ENCODE results near the gene RNASET2. TPM values are rescaled to one million over a fixed set of nuclear protein-coding genes. Genes with fewer than 3 reads are reported as not detected.

RNASET2 gene
- total RNA-seq, 1 donor from 2014 or later, result 28.9 TPM

DNA sequence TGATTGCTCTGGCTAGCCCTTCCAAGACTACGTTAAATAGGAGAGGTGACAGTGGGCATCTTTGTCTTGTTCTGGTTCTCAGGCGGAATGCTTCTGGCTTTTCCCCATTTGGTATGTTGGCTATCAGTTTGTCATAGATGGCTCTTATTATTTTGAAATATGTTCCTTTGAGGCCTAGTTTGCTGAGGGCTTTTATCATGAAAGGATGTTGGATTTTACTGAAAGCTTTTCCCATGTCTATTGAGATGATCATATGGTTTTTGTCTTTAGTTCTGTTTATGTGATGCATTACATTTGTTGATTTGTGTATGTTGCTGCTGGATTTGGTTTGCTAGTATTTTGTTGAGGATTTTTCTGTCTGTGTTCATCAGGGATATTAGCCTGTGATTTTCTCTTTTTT lies 9.9 kb upstream of the RNASET2 start:
- Mint-ChIP-seq H3K9me3 (peaks cover 44% of the 10 kb centered on the region), H3K36me3 (peaks cover 38% of the 10 kb centered on the region)

DNA sequence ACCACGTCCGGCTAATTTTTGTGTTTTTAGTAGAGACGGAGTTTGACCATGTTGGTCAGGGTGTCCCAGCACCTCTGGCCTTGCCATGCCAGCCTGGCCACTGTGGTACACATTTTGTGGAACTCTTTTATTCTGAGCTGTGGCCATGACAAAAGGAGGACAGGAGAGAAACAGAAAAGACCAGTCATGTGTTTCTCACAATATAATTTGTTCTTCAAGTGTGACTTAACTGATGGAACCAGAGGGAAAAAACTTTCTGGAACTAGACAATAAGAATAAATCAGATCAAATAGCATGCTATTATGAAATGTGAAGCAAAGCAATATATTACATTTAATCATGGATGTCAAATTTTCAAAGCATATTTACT lies 4.2 kb upstream of the RNASET2 start:
- peaks cover 11% of the 10 kb centered on the region for H3K36me3 Mint-ChIP-seq
- no peak overlapping the region for H3K27ac Mint-ChIP-seq
- Histone ChIP-seq H3K4me3 (no peak overlapping the region), H3K9ac (no peak overlapping the region), H3K27ac (no peak overlapping the region), H3K27me3 (peaks cover 3% of the 10 kb centered on the region), H3K9me3 (ENCODE audit: low read depth) (peaks cover 6% of the 10 kb centered on the region), H4K20me1 (ENCODE audit: low read depth) (no peaks in the 10 kb centered on the region), H3F3A (ENCODE audit: low read depth) (peaks cover 11% of the 10 kb centered on the region), H3K79me2 (ENCODE audit: low read depth) (peaks cover 3% of the 10 kb centered on the region), H3K36me3 (no peaks in the 10 kb centered on the region), H3K4me1 (peaks cover 22% of the 10 kb centered on the region), H3K4me2 (no peak overlapping the region), H2AFZ (replicated peaks) (no peak overlapping the region)
- no peak for TF ChIP-seq EZH2phosphoT487 (IDR thresholded peaks at IDR 0.05)
- TF ChIP-seq, protein P1, sequence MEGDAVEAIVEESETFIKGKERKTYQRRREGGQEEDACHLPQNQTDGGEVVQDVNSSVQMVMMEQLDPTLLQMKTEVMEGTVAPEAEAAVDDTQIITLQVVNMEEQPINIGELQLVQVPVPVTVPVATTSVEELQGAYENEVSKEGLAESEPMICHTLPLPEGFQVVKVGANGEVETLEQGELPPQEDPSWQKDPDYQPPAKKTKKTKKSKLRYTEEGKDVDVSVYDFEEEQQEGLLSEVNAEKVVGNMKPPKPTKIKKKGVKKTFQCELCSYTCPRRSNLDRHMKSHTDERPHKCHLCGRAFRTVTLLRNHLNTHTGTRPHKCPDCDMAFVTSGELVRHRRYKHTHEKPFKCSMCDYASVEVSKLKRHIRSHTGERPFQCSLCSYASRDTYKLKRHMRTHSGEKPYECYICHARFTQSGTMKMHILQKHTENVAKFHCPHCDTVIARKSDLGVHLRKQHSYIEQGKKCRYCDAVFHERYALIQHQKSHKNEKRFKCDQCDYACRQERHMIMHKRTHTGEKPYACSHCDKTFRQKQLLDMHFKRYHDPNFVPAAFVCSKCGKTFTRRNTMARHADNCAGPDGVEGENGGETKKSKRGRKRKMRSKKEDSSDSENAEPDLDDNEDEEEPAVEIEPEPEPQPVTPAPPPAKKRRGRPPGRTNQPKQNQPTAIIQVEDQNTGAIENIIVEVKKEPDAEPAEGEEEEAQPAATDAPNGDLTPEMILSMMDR (IDR thresholded peaks at IDR 0.05), result no peak
- no peak for TF ChIP-seq EZH2 (IDR thresholded peaks at IDR 0.05)
- H3K4me3 Mint-ChIP-seq, result no peak overlapping the region
- peaks cover 20% of the 10 kb centered on the region for H3K9me3 Mint-ChIP-seq
- H3K4me1 Mint-ChIP-seq, result peaks cover 15% of the 10 kb centered on the region
- DNase-seq (ENCODE audit: low spot score), result no peak
- peaks cover 2% of the 10 kb centered on the region for H3K27me3 Mint-ChIP-seq (ENCODE audit: insufficient read depth, low read depth)

More for the DNA sequence above, 9.9 kb upstream of the RNASET2 start:
- TF ChIP-seq EZH2 (IDR thresholded peaks at IDR 0.05) (no peak), EZH2phosphoT487 (IDR thresholded peaks at IDR 0.05) (no peak)
- TF ChIP-seq, protein P1 (IDR thresholded peaks at IDR 0.05), result no peak
- Histone ChIP-seq H3K79me2 (ENCODE audit: low read depth) (no peaks in the 10 kb centered on the region), H3K27ac (no peak overlapping the region), H3K4me1 (no peaks in the 10 kb centered on the region), H3F3A (ENCODE audit: low read depth) (no peaks in the 10 kb centered on the region), H3K9me3 (ENCODE audit: low read depth) (peaks cover 14% of the 10 kb centered on the region), H3K4me2 (no peak overlapping the region), H4K20me1 (ENCODE audit: low read depth) (no peaks in the 10 kb centered on the region), H3K36me3 (peaks cover 4% of the 10 kb centered on the region), H3K9ac (no peak overlapping the region), H2AFZ (replicated peaks) (no peak overlapping the region), H3K27me3 (no peaks in the 10 kb centered on the region), H3K4me3 (no peak overlapping the region)
- Mint-ChIP-seq H3K4me1 (no peaks in the 10 kb centered on the region), H3K27ac (no peak overlapping the region), H3K27me3 (ENCODE audit: insufficient read depth, low read depth) (no peaks in the 10 kb centered on the region), H3K4me3 (no peak overlapping the region)
- DNase-seq (ENCODE audit: low spot score), result no peak

DNA sequence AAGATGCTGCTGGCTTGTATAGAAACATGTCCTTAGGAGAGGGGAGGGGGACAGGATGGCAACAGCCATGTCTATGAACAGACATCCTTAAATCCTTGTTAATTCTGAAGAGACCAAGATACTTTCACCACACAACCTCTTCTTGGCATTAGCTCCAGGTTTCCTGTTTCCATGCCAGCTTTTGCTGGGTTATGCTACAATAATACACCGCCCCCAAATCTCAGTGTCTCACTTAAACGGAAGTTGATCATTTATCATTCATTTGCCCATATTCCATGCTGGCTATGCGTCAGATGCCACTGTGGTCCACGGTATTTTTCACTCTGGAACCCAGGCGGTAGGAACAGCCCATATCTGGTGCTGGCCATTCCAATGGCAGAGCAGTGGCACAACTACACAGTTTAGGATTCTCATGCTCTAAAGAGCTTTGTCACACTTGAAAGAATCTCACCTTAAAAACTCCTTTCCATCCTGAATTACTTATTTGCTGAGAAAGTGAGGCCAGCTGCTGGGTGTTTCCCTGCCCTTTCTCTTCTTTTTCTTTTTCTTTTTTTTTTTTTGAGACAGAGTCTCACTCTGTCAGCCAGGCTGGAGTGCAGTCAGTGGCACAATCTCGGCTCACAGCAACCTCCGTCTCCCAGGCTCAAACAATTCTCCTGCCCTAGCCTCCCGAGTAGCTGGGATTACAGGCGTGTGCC lies 3.7 kb upstream of the RNASET2 start:
- H3K79me2 ChIP-seq (ENCODE audit: low read depth), result peaks cover 5% of the 10 kb centered on the region
- H3K4me1 ChIP-seq, result peaks cover 22% of the 10 kb centered on the region
- peaks cover 6% of the 10 kb centered on the region for H3K9me3 ChIP-seq (ENCODE audit: low read depth)
- TF ChIP-seq, protein P1 (IDR thresholded peaks at IDR 0.05), result no peak
- TF ChIP-seq EZH2phosphoT487 (IDR thresholded peaks at IDR 0.05), result no peak
- TF ChIP-seq EZH2 (IDR thresholded peaks at IDR 0.05), result no peak
- H3K27ac ChIP-seq, result no peak overlapping the region
- H3K4me3 Mint-ChIP-seq, result no peak overlapping the region
- peaks cover 21% of the 10 kb centered on the region for H3K9me3 Mint-ChIP-seq
- no peak overlapping the region for H2AFZ ChIP-seq (replicated peaks)
- no peak overlapping the region for H3K4me2 ChIP-seq
- no peak for DNase-seq (ENCODE audit: low spot score)
- no peak overlapping the region for H3K4me3 ChIP-seq
- H3K4me1 Mint-ChIP-seq, result peaks cover 20% of the 10 kb centered on the region
- no peaks in the 10 kb centered on the region for H3K36me3 ChIP-seq
- H3K36me3 Mint-ChIP-seq, result peaks cover 13% of the 10 kb centered on the region
- H3K27me3 Mint-ChIP-seq (ENCODE audit: insufficient read depth, low read depth), result peaks cover 7% of the 10 kb centered on the region
- H3K27ac Mint-ChIP-seq, result no peak overlapping the region
- H4K20me1 ChIP-seq (ENCODE audit: low read depth), result no peaks in the 10 kb centered on the region
- H3F3A ChIP-seq (ENCODE audit: low read depth), result peaks cover 11% of the 10 kb centered on the region
- no peak overlapping the region for H3K9ac ChIP-seq
- H3K27me3 ChIP-seq, result peaks cover 9% of the 10 kb centered on the region

All from neural progenitor cell (in vitro differentiated cells).